ENCODE results near the gene CLK1. TPM values are rescaled to one million over a fixed set of nuclear protein-coding genes. Genes with fewer than 3 reads are reported as not detected.

CLK1 gene
- total RNA-seq, 2 experiments from 2014 or later = 74.9 to 104 TPM

DNA sequence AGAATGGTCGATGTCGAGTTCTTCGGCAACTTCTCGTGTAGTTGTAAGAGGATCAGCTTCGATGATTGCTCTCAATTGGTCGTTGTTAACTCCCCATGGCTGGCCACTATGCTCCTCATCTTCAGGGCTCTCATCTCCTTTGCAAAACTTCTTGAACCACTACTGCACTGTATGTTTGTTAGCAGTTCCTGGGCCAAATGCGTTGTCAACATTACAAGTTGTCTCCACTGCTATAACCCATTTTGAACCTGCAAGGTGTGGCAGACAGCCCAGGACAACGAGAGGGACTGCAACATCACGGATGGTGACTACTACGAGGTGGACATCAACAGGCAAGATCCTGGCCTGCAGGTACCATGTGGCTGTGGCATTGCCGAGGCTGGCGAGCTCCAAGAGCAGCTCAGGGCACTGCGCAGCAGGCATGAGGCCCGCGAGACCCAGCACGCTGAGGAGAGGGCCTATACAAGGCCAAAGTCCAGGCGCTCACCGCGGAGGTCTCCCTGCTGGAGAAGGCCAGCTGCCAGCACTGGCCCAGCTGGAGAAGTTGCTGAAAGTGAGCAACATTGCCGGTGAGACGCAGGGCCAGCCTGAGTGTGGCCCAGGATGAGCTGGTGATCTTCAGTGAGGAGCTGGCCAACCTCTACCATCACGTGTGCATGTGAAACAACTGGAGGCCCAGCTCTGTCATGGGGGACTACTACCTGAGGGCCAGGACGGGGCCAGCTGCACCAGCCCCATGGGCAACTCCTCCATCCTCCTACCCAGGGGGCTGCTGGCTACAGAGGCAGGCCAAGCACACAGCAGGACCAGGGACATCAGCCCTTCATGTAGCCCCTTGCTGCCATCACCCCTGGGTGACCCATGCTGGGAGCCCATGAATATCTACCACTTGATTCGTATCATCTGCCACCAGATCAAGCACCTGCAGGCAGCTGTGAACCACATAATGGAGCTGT is 20.2 kb downstream of the CLK1 start:
- H3K36me3 ChIP-seq (ENCODE audit: insufficient read depth, low read length) = no peaks in the 10 kb centered on the region
- DNase-seq (ENCODE audit: low spot score) = no peak
- CTCF ChIA-PET (ENCODE audit: unreplicated experiment) = no interaction called here
- TF ChIP-seq CTCF (conservative IDR thresholded peaks at IDR 0.05; ENCODE audit: low read length) = no peak
- TF ChIP-seq EZH2phosphoT487 (IDR thresholded peaks at IDR 0.05; ENCODE audit: borderline replicate concordance, low read depth, low read length) = no peak
- intact Hi-C loops (cut with micrococcal nuclease; ENCODE audit: unreplicated experiment) = no loop called here
- no peak overlapping the region for H3K4me3 ChIP-seq (ENCODE audit: low read depth, low read length, poor library complexity, severe bottlenecking)
- no peaks in the 10 kb centered on the region for H3K79me2 ChIP-seq (ENCODE audit: insufficient read depth, low read depth, low read length)
- no peaks in the 10 kb centered on the region for H3K4me1 ChIP-seq (ENCODE audit: insufficient read depth, low read length, poor library complexity, severe bottlenecking)
- no peaks in the 10 kb centered on the region for H4K20me1 ChIP-seq (ENCODE audit: insufficient read depth, low read length)
- no peak overlapping the region for H3K4me2 ChIP-seq (ENCODE audit: low read length)
- no peaks in the 10 kb centered on the region for H3K9me3 ChIP-seq (ENCODE audit: low read length)
- no peaks in the 10 kb centered on the region for H3K9me2 ChIP-seq (ENCODE audit: insufficient read depth, low read length)
- H3K27ac ChIP-seq (ENCODE audit: low read depth, low read length, poor library complexity, severe bottlenecking) = no peak overlapping the region
- BruUV-seq (replicated peaks) = no TSS peak
- no peak overlapping the region for H2AFZ ChIP-seq (ENCODE audit: low read length)
- POLR2A ChIA-PET = interaction anchor here (0.7 to 1.1 kb wide), 4 partner anchors 10 to 24 kb away, joined by 3 to 4 read pairs (median 3); no protein-coding TSS in a partner anchor

DNA sequence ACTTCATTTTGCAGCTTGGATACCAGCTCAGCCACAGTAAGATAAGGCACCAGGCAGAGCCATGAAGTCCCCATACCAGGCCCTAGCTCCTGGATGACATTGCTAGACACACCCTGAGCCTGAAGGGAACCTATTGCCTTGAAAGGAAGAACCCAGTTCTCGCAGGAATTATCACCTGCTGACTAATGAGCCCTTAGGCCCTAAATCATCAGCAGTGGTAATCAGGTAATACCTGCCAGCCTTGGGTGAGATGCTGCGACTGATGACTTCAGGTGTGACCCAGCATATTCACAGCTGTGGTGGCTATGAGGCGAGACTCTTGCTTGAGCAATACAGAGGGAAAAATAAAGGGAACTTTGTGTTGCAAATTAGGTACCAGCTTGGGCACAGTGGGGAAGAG is 24.9 kb downstream of the CLK1 start:
- H3K79me2 ChIP-seq (ENCODE audit: insufficient read depth, low read depth, low read length) = no peaks in the 10 kb centered on the region
- TF ChIP-seq EZH2phosphoT487 (IDR thresholded peaks at IDR 0.05; ENCODE audit: borderline replicate concordance, low read depth, low read length) (no peak), CTCF (conservative IDR thresholded peaks at IDR 0.05; ENCODE audit: low read length) (no peak)
- H3K36me3 ChIP-seq (ENCODE audit: insufficient read depth, low read length) = no peaks in the 10 kb centered on the region
- no peaks in the 10 kb centered on the region for H3K4me1 ChIP-seq (ENCODE audit: insufficient read depth, low read length, poor library complexity, severe bottlenecking)
- ChIA-PET CTCF (ENCODE audit: unreplicated experiment) (no interaction called here), POLR2A (interaction anchor here (0.8 kb wide), 1 partner anchor 33 kb away, joined by 3 read pairs; no protein-coding TSS in a partner anchor)
- H3K4me2 ChIP-seq (ENCODE audit: low read length) = no peak overlapping the region
- intact Hi-C loops (cut with micrococcal nuclease; ENCODE audit: unreplicated experiment) = no loop called here
- no peak overlapping the region for H3K4me3 ChIP-seq (ENCODE audit: low read depth, low read length, poor library complexity, severe bottlenecking)
- H2AFZ ChIP-seq (ENCODE audit: low read length) = no peak overlapping the region
- H3K9me2 ChIP-seq (ENCODE audit: insufficient read depth, low read length) = no peaks in the 10 kb centered on the region
- H4K20me1 ChIP-seq (ENCODE audit: insufficient read depth, low read length) = no peaks in the 10 kb centered on the region
- H3K27ac ChIP-seq (ENCODE audit: low read depth, low read length, poor library complexity, severe bottlenecking) = no peak overlapping the region
- BruUV-seq (replicated peaks) = no TSS peak
- no peak for DNase-seq (ENCODE audit: low spot score)
- H3K9me3 ChIP-seq (ENCODE audit: low read length) = peaks cover 10% of the 10 kb centered on the region

DNA sequence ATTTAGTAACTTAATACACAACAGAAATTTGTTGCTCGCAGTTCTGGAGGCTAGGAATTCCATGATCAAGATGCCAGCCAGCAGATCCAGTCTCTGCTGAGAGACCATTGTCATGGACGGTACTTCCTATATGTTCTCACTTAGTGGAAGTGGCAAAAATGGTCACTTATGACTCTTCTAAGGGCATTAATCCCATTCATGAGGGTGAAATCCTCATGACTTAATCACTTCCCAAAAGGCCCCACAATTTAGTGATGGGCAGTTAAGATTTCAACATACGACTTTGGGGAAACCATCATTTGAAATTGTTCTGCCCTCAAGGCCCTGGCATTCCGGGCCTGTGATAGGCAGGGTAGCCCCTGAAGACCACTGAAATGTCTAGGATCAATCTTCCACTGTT is 29.8 kb downstream of the CLK1 start:
- Histone ChIP-seq H3K4me1 (ENCODE audit: insufficient read depth, low read length, poor library complexity, severe bottlenecking) (no peaks in the 10 kb centered on the region), H3K9me2 (ENCODE audit: insufficient read depth, low read length) (no peaks in the 10 kb centered on the region), H2AFZ (ENCODE audit: low read length) (no peak overlapping the region), H3K79me2 (ENCODE audit: insufficient read depth, low read depth, low read length) (no peaks in the 10 kb centered on the region), H3K4me2 (ENCODE audit: low read length) (no peak overlapping the region), H3K9me3 (ENCODE audit: low read length) (peaks cover 10% of the 10 kb centered on the region), H4K20me1 (ENCODE audit: insufficient read depth, low read length) (no peaks in the 10 kb centered on the region), H3K27ac (ENCODE audit: low read depth, low read length, poor library complexity, severe bottlenecking) (no peak overlapping the region), H3K4me3 (ENCODE audit: low read depth, low read length, poor library complexity, severe bottlenecking) (no peak overlapping the region), H3K36me3 (ENCODE audit: insufficient read depth, low read length) (no peaks in the 10 kb centered on the region)
- ChIA-PET POLR2A (no interaction called here), CTCF (ENCODE audit: unreplicated experiment) (no interaction called here)
- intact Hi-C loops (cut with micrococcal nuclease; ENCODE audit: unreplicated experiment) = no loop called here
- TF ChIP-seq EZH2phosphoT487 (IDR thresholded peaks at IDR 0.05; ENCODE audit: borderline replicate concordance, low read depth, low read length) (no peak), CTCF (conservative IDR thresholded peaks at IDR 0.05; ENCODE audit: low read length) (no peak)
- BruUV-seq (replicated peaks) = no TSS peak
- DNase-seq (ENCODE audit: low spot score) = no peak
